ENCODE measurements around the gene PIP5K1C. TPM values are rescaled to one million over a fixed set of nuclear protein-coding genes. Genes with fewer than 3 reads are reported as not detected.

Gene PIP5K1C
- total and polyA plus RNA-seq, 9 of the 15 experiments (the other 6 are each of a cell fraction or from before 2014, with no cell fraction given): 0.38 to 22.1 (median 4.1) TPM

DNA sequence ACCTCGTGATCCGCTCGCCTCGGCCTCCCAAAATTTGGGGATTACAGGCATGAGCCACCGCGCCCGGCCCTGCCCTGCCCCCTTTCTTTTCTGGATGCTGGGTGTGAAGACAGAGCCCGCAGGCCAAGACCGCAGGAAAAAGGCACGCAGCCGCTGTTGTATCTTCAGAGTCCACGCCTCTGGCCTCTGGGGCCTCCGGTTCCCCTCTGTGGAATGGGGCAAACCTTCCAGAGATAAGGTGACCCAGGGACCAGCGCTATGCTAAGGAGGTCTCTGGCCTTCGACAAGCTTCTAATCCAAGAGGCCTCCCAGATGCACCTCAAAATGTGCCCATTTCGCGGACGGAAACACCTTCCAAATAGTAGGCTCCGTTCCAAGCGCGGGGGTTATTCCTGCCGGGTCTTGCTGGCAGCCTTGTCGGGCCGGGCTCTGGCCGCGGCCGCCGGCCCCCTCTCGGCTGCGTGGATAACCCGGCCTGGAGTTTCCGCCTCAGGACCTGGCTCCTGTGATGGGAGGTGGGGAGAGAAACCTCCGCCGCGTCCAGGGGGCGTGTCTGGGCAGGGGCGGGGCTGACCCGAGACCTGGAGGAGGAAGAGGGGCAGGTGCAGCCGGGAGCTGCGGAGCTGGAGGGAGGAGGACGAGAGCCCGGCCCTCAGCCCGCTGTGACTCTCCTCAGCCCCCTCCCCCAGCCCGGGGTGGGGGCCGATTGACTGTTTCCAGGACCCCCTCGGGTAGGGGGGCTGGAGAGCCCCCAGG, 21.0 kb upstream of the PIP5K1C start (continued):
- TF ChIP-seq, protein P1, sequence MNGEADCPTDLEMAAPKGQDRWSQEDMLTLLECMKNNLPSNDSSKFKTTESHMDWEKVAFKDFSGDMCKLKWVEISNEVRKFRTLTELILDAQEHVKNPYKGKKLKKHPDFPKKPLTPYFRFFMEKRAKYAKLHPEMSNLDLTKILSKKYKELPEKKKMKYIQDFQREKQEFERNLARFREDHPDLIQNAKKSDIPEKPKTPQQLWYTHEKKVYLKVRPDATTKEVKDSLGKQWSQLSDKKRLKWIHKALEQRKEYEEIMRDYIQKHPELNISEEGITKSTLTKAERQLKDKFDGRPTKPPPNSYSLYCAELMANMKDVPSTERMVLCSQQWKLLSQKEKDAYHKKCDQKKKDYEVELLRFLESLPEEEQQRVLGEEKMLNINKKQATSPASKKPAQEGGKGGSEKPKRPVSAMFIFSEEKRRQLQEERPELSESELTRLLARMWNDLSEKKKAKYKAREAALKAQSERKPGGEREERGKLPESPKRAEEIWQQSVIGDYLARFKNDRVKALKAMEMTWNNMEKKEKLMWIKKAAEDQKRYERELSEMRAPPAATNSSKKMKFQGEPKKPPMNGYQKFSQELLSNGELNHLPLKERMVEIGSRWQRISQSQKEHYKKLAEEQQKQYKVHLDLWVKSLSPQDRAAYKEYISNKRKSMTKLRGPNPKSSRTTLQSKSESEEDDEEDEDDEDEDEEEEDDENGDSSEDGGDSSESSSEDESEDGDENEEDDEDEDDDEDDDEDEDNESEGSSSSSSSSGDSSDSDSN (IDR thresholded peaks at IDR 0.05; ENCODE audit: borderline replicate concordance in 1 of 2, low read depth in 2 of 2, low read length in 2 of 2): 0 out of 4 replicates have a peak, but pooled peaks of 1 of the 2 experiments have one; percentile 21
- TF ChIP-seq ZNF431 (CRISPR knock-in tag; IDR thresholded peaks at IDR 0.05): no peak
- no peak for TF ChIP-seq PPARD (CRISPR knock-in tag; IDR thresholded peaks at IDR 0.05)
- TF ChIP-seq XRCC3 (IDR thresholded peaks at IDR 0.05): no peak
- TF ChIP-seq, protein P2, sequence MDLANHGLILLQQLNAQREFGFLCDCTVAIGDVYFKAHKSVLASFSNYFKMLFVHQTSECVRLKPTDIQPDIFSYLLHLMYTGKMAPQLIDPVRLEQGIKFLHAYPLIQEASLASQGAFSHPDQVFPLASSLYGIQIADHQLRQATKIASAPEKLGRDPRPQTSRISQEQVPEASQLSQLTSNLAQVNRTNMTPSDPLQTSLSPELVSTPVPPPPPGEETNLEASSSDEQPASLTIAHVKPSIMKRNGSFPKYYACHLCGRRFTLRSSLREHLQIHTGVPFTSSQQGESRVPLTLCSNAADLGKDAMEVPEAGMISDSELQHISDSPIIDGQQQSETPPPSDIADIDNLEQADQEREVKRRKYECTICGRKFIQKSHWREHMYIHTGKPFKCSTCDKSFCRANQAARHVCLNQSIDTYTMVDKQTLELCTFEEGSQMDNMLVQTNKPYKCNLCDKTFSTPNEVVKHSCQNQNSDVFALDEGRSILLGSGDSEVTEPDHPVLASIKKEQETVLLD (IDR thresholded peaks at IDR 0.05): no peak; the same call in 1 of the 2 replicates
- TF ChIP-seq RFX7 (CRISPR knock-in tag; IDR thresholded peaks at IDR 0.05): no peak
- peak; percentile 99 for TF ChIP-seq CBX1 (IDR thresholded peaks at IDR 0.05; ENCODE audit: low read depth)
- no peak for TF ChIP-seq PRPF4 (IDR thresholded peaks at IDR 0.05; ENCODE audit: insufficient read depth, low read depth, low read length, poor library complexity, severe bottlenecking)
- TF ChIP-seq ZFP36 (IDR thresholded peaks at IDR 0.05; ENCODE audit: low read depth, low read length, partially characterized antibody): peak; percentile 69
- TF ChIP-seq PKNOX1 (IDR thresholded peaks at IDR 0.05): peak; percentile 53; the same call in 1 of the 2 replicates
- peak; percentile 63; the same call in 1 of the 2 replicates for TF ChIP-seq SOX6 (IDR thresholded peaks at IDR 0.05)
- peak; percentile 57 for TF ChIP-seq HNRNPLL (IDR thresholded peaks at IDR 0.05; ENCODE audit: low read depth, low read length, poor library complexity, severe bottlenecking)
- TF ChIP-seq ARID2 (IDR thresholded peaks at IDR 0.05): no peak
- TF ChIP-seq NRF1 (conservative IDR thresholded peaks at IDR 0.05 in 1 of 2, IDR thresholded peaks at IDR 0.05 in 1 of 2): peak; percentile 39 to 44; a peak in 2 of 4 replicates
- TF ChIP-seq ZNF780A (CRISPR knock-in tag; IDR thresholded peaks at IDR 0.05): no peak
- TF ChIP-seq, protein P3, sequence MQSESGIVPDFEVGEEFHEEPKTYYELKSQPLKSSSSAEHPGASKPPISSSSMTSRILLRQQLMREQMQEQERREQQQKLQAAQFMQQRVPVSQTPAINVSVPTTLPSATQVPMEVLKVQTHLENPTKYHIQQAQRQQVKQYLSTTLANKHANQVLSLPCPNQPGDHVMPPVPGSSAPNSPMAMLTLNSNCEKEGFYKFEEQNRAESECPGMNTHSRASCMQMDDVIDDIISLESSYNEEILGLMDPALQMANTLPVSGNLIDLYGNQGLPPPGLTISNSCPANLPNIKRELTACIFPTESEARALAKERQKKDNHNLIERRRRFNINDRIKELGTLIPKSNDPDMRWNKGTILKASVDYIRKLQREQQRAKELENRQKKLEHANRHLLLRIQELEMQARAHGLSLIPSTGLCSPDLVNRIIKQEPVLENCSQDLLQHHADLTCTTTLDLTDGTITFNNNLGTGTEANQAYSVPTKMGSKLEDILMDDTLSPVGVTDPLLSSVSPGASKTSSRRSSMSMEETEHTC (IDR thresholded peaks at IDR 0.05): peak; percentile 36; the same call in 1 of the 2 replicates
- TF ChIP-seq RBM14 (IDR thresholded peaks at IDR 0.05; ENCODE audit: borderline replicate concordance, insufficient read depth, low read depth, low read length): no peak
- no peak for TF ChIP-seq CHD1 (IDR thresholded peaks at IDR 0.05; ENCODE audit: low read length)
- peak; percentile 42; the same call in 1 of the 2 replicates for TF ChIP-seq RAD51 (IDR thresholded peaks at IDR 0.05; ENCODE audit: borderline replicate concordance, low read depth)
- TF ChIP-seq EP400 (IDR thresholded peaks at IDR 0.05): 0 out of 2 replicates have a peak, but pooled peaks have one; percentile 27
